ENCODE data around the gene PAX7.

DNA sequence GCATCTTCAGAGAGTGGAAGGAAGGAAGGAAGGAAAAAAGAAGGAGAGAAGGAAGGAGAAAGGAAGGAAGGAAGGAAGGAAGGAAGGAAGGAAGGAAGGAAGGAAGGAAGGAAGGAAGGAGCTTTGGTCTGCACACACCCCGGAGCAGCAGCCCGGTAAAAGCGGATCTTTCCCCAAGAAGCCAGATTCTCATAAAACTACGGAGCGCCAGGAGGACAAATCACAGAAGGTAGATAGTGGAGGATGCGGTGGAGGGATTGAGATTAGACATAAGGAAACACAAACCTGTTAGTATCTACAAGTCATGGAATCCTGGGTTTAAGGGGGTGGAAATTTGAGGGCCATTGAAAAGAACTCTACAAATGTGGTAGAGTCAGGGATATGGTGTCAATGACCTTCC, 36.7 kb downstream of the PAX7 start:
- no peak for TF ChIP-seq CTCF (IDR thresholded peaks at IDR 0.05; ENCODE audit: low read length)
- TF ChIP-seq EZH2 (IDR thresholded peaks at IDR 0.05; ENCODE audit: borderline replicate concordance, low read length): no peak
